ENCODE results near the gene LRRD1.
"Not testable (repeated sequence)": the region's sequence is repeated elsewhere in the genome, so short reads cannot be mapped to it uniquely, and the experiment has no call there.

Gene LRRD1

GRCh38 chr7:92137557-92137956, 41.4 kb downstream of the LRRD1 start:
- DNase-seq = no peak

- DNase-seq = no peak
These were observed 43.7 kb downstream of the LRRD1 start for GRCh38 chr7:92135052-92135889.

GRCh38 chr7:92134271-92135051, 44.5 kb downstream of the LRRD1 start, which contains the start of gene CYP51A1:
Gene CYP51A1 (minus strand): TSS chr7:92134477. CDS start chr7:92134364, 113 bp downstream.
- DNase-seq = peak; percentile 90 to 95

GRCh38 chr7:92133737-92134270, 45.1 kb downstream of the LRRD1 start:
- peak; percentile 62 to 76 for DNase-seq

- DNase-seq = no peak
These were observed 45.7 kb downstream of the LRRD1 start for GRCh38 chr7:92133133-92133736.

GRCh38 chr7:92131764-92132330, 47.1 kb downstream of the LRRD1 start:
- no peak for DNase-seq

GRCh38 chr7:92131093-92131492, 47.8 kb downstream of the LRRD1 start:
- no peak for DNase-seq

- DNase-seq = no peak
These were observed 57.3 kb downstream of the LRRD1 start for GRCh38 chr7:92121681-92122080.

GRCh38 chr7:92119213-92119759, 59.7 kb downstream of the LRRD1 start:
- no peak for DNase-seq

GRCh38 chr7:92116949-92117348, 62.0 kb downstream of the LRRD1 start:
- DNase-seq = no peak

GRCh38 chr7:92115821-92116220, 63.1 kb downstream of the LRRD1 start:
- DNase-seq = no peak

- DNase-seq = no peak
These were observed 68.1 kb downstream of the LRRD1 start for GRCh38 chr7:92110857-92111256.

GRCh38 chr7:92108821-92109220, 70.1 kb downstream of the LRRD1 start:
- DNase-seq = no peak

GRCh38 chr7:92102862-92103261, 76.1 kb downstream of the LRRD1 start:
- not testable (repeated sequence) for DNase-seq

GRCh38 chr7:92100534-92100933, 78.4 kb downstream of the LRRD1 start:
- DNase-seq = no peak

- no peak for DNase-seq
These were observed 83.6 kb downstream of the LRRD1 start for GRCh38 chr7:92095380-92095779.
